Keratinocyte (primary cell): Measurements from ENCODE around the gene UHMK1. TPM values are rescaled to one million over a fixed set of nuclear protein-coding genes. Genes with fewer than 3 reads are reported as not detected.
A peak's percentile ranks its signal among the peaks of the same experiment; 100 is the strongest.

Experiments used
- DNase-seq: peaks from one replicate; pipeline ENCODE4 v3.0.0-alpha.2; 2011; ENCODE audit warnings: low read depth, missing footprints, low spot score
- FAIRE-seq: peaks from 2 replicates; lab custom pipeline; 2011; peaks lifted over from hg19 to GRCh38; lab: Jason Lieb, UNC
- H2AFZ ChIP-seq: 2 replicates; pipeline ENCODE4 v1.6.0; 2012; ENCODE audit warnings: low read length, control low read depth, inconsistent platforms; ENCODE audit not compliant: control insufficient read depth
- H3K27ac ChIP-seq: 2 replicates; pipeline ENCODE4 v1.5.1; 2011; ENCODE audit warnings: low read length; ENCODE audit not compliant: control insufficient read depth, insufficient read depth
- H3K27me3 ChIP-seq: 3 replicates; pipeline ENCODE4 v1.6.0; 2011; ENCODE audit warnings: low read length; ENCODE audit not compliant: control insufficient read depth, insufficient read depth; ENCODE audit errors: extremely low read depth
- H3K36me3 ChIP-seq, 2 experiments: 2 replicates in 1 of 2; 3 replicates in 1 of 2; pipeline ENCODE4 v1.5.1; 2011; ENCODE audit warnings: low read length in 2 of 2, mild to moderate bottlenecking in 1 of 2; ENCODE audit not compliant: control insufficient read depth in 2 of 2, insufficient read depth in 2 of 2; ENCODE audit errors: extremely low read depth in 1 of 2
- H3K4me1 ChIP-seq: 3 replicates; pipeline ENCODE4 v1.5.1; 2011; ENCODE audit warnings: low read length; ENCODE audit not compliant: control insufficient read depth, insufficient read depth; ENCODE audit errors: extremely low read depth
- H3K4me2 ChIP-seq: 3 replicates; pipeline ENCODE4 v1.6.0; 2011; ENCODE audit warnings: low read depth, low read length; ENCODE audit not compliant: control insufficient read depth, insufficient read depth; ENCODE audit errors: extremely low read depth
- H3K4me3 ChIP-seq, 3 experiments: fragments of 200-600 bp in 1 of 3; sonication (generic) in 1 of 3; 2 replicates in 2 of 3; 3 replicates in 1 of 3; pipeline ENCODE4 v1.5.1; 2011 to 2016; ENCODE audit warnings: low read length in 3 of 3, mild to moderate bottlenecking in 3 of 3, control low read depth in 2 of 3, inconsistent platforms in 1 of 3, low read depth in 1 of 3, mixed read lengths in 1 of 3, mixed run types in 1 of 3, moderate library complexity in 1 of 3; ENCODE audit not compliant: control insufficient read depth in 2 of 3, insufficient read depth in 2 of 3; ENCODE audit errors: extremely low read depth in 1 of 3
- H3K79me2 ChIP-seq: 2 replicates; pipeline ENCODE4 v1.6.0; 2012; ENCODE audit warnings: low read length; ENCODE audit not compliant: control insufficient read depth, insufficient read depth
- H3K9ac ChIP-seq: 3 replicates; pipeline ENCODE4 v1.6.0; 2011; ENCODE audit warnings: low read length; ENCODE audit not compliant: control insufficient read depth, insufficient read depth; ENCODE audit errors: extremely low read depth
- H3K9me1 ChIP-seq: 3 replicates; pipeline ENCODE4 v1.6.0; 2011; ENCODE audit warnings: low read length; ENCODE audit not compliant: control insufficient read depth, insufficient read depth; ENCODE audit errors: extremely low read depth
- H3K9me3 ChIP-seq: 2 replicates; pipeline ENCODE4 v1.5.1; 2012; ENCODE audit warnings: low read depth, low read length; ENCODE audit not compliant: control insufficient read depth
- H4K20me1 ChIP-seq: 3 replicates; pipeline ENCODE4 v1.6.0; 2011; ENCODE audit warnings: low read length; ENCODE audit not compliant: control insufficient read depth, insufficient read depth; ENCODE audit errors: extremely low read depth
- CTCF ChIP-seq, 3 experiments: IDR thresholded peaks in 1 of 3; conservative IDR thresholded peaks in 1 of 3; optimal IDR thresholded peaks in 1 of 3; 2 replicates in 2 of 3; 3 replicates in 1 of 3; pipeline versions ENCODE3 to v1.5.1; 2011; ENCODE audit warnings: low read length in 3 of 3, mild to moderate bottlenecking in 3 of 3, moderate library complexity in 2 of 3, control low read depth in 1 of 3, inconsistent platforms in 1 of 3; ENCODE audit not compliant: insufficient read depth in 2 of 3; ENCODE audit errors: extremely low read depth in 1 of 3
- EZH2 ChIP-seq: IDR thresholded peaks from one replicate; pipeline ENCODE4 v1.6.1; 2012; ENCODE audit warnings: inconsistent platforms, mild to moderate bottlenecking, low read length, moderate library complexity
- dilution Hi-C: fragments of 300-500 bp; cut with MboI; formaldehyde crosslinking; loops from one replicate; pipeline ENCODE4 v1.7.0; 2020; ENCODE audit warnings: low sequenced_read_pairs; ENCODE audit not compliant: extremely low pct_ligation_motif_present
- polyA plus RNA-seq, 5 experiments: library from polyadenylated mRNA; depleted of rRNA in 3 of 5; stranded (reverse) in 3 of 5; stranded (forward) in 1 of 5; unstranded in 1 of 5; fragments of >200 nt; gene quantifications; 1 replicate in 1 of 5; 2 replicates in 3 of 5; 3 replicates in 1 of 5; pipeline versions ENCODE4 v1.2.1 to v1.2.3, GENCODE V29; 2011 to 2012; ENCODE audit warnings: missing spikeins in 2 of 5, low read depth in 1 of 5, low replicate concordance in 1 of 5

UHMK1 gene
- polyA plus RNA-seq, 1 donor (not counting 4 experiments of a cell fraction or from before 2014, with no cell fraction given) = 45.1 TPM

GRCh38 chr1:162564762-162565218, 67.2 kb downstream of the UHMK1 start:
- no peak for DNase-seq
- Histone ChIP-seq H4K20me1 (peaks cover 13% of the 10 kb centered on the region), H3K27me3 (no peaks in the 10 kb centered on the region), H3K36me3 (peaks cover 16 to 28% of the 10 kb centered on the region in 2 experiments), H2AFZ (no peak overlapping the region), H3K79me2 (peaks cover 82% of the 10 kb centered on the region), H3K9ac (no peak overlapping the region), H3K9me3 (no peaks in the 10 kb centered on the region), H3K4me1 (peaks cover 38% of the 10 kb centered on the region), H3K27ac (peak overlapping the region; percentile 4), H3K4me2 (peak overlapping the region; percentile 82), H3K9me1 (no peaks in the 10 kb centered on the region), H3K4me3 (peak overlapping the region; percentile 29 to 98 (median 95))
- TF ChIP-seq EZH2 = no peak
- TF ChIP-seq CTCF (optimal IDR thresholded peaks at IDR 0.05 in 1 of 3, IDR thresholded peaks at IDR 0.05 in 1 of 3, conservative IDR thresholded peaks at IDR 0.05 in 1 of 3; ENCODE audit: extremely low read depth in 1 of 3, insufficient read depth in 2 of 3, low read length in 3 of 3) = peak in 1 of 3 experiments; percentile 4
- dilution Hi-C loops = no loop called here
- no peak for FAIRE-seq

- no peak overlapping the region for H3K9ac ChIP-seq
- dilution Hi-C loops = no loop called here
- H3K79me2 ChIP-seq = peaks cover 88% of the 10 kb centered on the region
- TF ChIP-seq EZH2 (no peak), CTCF (optimal IDR thresholded peaks at IDR 0.05 in 1 of 3, IDR thresholded peaks at IDR 0.05 in 1 of 3, conservative IDR thresholded peaks at IDR 0.05 in 1 of 3; ENCODE audit: extremely low read depth in 1 of 3, insufficient read depth in 2 of 3, low read length in 3 of 3) (no peak)
- H3K4me1 ChIP-seq = peaks cover 36% of the 10 kb centered on the region
- H3K27ac ChIP-seq = no peak overlapping the region
- no peaks in the 10 kb centered on the region for H3K9me1 ChIP-seq
- no peaks in the 10 kb centered on the region for H3K27me3 ChIP-seq
- peaks cover 13% of the 10 kb centered on the region for H4K20me1 ChIP-seq
- DNase-seq (no peak), FAIRE-seq (no peak)
- peaks cover 16 to 31% of the 10 kb centered on the region in 2 experiments for H3K36me3 ChIP-seq
- no peak overlapping the region for H2AFZ ChIP-seq
- H3K9me3 ChIP-seq = no peaks in the 10 kb centered on the region
- peak overlapping the region; percentile 82 for H3K4me2 ChIP-seq
- H3K4me3 ChIP-seq = no peak overlapping the region
These were observed 67.8 kb downstream of the UHMK1 start for GRCh38 chr1:162565460-162565859.
